ENCODE measurements around the gene TTC7B.

TTC7B gene

DNA sequence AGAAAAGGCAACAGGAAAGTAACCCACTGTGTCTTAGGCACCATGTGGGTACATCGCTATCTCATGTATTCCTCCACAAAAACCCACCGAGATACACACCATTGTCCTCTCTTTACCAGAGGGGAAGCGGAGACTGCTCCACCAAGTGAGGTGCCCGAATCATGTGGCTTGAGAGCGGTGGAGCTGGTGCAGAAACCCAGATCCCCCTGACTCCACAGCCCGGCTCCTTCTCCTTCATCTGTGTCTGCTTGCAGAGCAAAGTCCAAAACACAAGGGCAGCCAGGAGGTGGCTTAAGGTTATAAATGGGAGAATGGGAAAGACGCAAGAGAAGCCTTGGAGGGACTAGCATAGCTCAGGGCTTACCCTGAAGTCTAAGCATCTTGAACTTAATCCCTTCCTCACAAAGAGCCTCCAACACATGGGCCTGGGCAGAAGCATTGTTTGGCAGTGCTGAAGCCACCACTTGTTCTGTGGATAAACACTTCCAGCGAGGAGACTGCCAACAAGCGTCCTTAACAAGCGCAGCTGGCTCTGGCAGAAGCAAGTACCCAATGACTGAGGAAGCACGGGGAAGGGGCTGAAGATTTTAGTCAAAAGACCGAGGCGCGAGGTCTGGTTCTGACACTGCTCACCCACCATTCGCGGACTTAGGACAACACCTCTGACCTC is 83.0 kb downstream of the TTC7B start:
- no peak for DNase-seq

GRCh38 chr14:90732718-90733117 is 83.5 kb downstream of the TTC7B start:
- DNase-seq, result no peak

- no peak for DNase-seq
These were observed 84.1 kb downstream of the TTC7B start for GRCh38 chr14:90732139-90732538.

DNA sequence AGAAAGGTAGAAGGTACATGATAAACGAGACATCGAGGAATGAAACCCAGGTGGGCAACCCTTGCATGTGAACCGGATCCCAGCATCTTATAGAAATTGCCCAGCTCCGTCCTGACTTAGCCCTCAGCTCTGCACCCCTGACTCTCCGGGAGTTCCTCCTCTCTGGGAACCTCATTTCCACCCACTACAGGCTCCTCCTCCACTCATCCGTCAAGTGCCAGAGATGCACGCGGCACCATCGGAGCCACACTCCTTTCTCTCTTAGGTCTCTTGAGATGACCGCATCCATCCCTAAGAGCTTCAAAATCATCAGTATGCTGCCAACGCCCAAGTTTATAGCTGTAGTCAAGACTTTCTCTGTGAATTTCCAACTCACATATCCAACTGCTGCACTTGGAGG is 84.7 kb downstream of the TTC7B start:
- DNase-seq, result no peak

DNA sequence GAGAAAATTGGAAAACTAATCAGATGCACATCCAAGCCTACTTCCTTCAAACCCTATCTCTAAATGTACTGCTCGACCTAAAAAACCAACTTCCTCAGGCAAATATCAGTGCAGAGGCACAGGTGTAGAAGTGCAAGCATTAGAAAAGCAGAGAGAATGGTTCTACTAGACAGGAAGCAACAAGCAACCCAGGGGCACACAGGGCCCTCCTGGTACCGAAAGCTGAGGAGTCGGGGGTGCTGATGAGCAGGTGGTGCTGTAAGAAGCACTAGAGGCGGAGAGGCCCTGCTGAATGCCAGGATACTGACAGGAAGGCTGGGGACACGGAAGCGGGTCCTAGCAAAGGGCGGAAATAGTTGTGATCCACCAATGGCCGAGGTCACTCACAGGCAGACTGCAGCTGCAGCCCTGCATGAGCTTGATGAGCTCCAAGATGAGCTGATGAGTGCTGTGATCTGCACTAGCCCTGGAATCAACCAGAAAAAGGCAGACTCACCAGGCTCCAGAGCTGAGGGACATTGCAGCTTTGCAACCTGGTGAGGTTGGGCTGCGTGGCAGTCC is 85.9 kb downstream of the TTC7B start:
- no peak for DNase-seq

DNA sequence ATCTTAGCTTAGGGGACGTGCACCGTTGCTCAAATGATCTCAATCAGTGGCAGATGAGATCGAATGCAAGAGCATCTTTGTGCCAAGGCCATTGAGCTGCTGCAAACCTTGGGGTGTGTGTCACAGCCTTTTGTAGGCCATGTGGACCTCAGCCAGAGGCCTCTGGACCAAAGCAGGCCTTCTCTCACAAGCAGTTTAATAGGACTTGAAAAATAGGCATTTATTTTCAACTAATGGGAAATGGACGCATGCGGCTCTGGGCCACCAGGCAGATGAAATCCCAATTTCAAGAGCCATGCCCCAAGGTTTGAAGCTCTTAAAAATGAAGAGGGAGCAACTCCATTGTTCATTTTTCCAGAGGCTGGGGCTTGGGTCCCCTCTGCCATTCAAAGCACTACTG is 87.3 kb downstream of the TTC7B start:
- DNase-seq, result no peak

DNA sequence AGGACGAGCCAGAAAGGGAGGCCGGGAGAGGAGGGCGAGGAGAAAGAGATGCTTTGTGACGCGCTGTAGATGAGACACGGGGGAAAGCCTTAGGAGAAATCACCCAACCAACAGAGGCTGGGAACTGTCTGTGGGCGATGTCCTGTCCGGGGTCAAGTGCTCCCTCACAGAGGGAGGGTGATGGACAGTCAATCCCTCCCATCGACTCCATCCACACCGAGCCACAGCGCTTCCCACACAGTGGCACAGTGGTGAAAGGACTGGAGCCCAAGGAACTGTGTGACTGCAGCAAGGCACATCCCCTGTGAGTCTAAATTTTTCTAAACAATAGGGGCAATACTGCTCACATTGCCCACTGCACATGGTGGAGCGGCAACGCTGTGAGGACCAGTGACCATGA is 89.1 kb downstream of the TTC7B start:
- DNase-seq, result no peak

DNA sequence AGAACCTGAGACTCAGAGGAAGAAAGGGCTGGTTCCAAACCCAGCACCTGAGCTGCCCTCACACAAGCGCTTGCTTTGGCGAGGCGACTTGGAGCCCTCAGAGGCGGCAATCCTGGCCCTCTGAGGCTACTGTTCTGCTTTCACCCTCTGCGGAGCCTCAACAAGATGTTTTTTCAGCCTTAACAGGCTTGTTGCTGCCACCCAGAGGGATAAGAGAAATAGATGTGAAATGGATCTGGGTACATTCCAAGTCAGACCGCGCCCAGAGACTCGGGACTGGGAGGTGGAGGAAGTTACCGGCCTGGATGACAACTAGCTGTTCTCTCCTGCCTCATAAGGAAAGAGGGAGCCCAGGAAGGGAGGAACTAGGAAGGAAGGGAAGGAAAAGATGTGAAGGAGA is 89.6 kb downstream of the TTC7B start:
- DNase-seq, result no peak

DNA sequence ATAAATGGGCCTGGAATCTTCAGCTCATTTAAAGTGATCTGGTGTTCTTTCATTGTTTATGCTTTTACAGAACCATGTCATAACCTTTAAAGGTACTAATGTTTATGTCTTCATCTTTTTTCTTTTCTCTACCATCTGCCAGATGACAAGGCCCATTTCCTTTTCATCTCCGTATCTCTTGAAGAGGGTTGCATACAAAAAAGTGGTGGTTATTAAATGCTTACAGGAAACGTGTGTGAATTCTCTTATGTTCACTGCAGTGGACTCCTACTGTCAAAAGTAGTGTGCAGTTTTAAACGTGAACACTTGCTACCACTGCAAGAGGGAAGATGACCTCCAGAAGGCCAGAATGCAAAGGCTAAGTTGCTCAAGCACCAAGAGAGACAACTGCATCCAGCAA is 91.4 kb downstream of the TTC7B start:
- DNase-seq, result no peak

- DNase-seq, result no peak
These were observed 93.6 kb downstream of the TTC7B start for GRCh38 chr14:90722590-90722989.

DNA sequence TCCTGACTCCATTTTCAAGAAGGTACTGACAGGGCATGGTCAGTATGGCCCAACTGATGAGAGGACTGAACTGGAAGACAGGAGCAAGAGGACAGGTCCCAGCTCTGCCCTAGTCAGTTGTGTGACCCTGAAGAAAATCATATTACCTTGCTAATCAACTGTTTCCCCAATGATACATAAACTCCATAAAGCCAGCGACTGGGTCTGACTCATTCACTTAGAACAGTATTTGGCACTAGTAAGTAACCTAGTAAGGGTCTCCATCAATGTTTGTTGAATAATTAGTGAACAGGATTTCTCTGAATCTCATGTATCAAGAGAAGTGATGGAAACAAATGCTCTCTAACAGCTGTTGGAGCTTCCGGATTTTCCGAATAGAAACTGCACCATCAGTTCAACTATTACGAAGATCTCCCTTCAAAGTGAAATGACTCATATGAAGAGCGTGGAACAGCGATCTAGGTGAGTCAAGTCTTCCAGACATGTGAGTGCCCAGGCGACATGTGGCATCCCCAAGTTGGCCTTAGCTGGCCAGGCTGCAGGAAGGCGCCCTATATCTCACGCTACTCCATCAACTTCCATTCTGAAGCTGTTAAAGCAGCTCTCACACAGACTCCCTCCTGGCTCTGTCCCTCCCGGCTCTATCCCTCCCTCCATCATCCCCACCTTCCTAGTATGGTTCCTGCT is 94.5 kb downstream of the TTC7B start:
- no peak for DNase-seq

- no peak for DNase-seq
These were observed 95.4 kb downstream of the TTC7B start for GRCh38 chr14:90720832-90721231.

DNA sequence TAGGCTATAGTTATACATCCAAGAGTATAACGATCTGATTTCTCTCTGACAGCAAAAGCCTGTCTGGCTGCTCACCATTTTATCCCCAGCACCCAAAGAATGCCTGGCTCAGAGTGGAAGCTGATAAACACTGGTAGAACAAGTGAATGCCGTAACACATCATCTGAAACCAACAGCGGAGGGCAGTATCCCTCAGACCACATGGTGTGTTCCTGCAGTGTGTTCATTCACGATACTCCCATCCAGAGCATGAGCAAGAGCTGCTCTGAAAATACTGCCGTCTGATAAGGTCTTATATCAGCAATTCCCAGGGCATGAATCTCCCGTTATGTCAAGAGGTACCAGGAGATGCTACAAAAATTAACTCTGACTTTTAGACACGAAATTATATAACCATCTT is 95.9 kb downstream of the TTC7B start:
- DNase-seq, result no peak

DNA sequence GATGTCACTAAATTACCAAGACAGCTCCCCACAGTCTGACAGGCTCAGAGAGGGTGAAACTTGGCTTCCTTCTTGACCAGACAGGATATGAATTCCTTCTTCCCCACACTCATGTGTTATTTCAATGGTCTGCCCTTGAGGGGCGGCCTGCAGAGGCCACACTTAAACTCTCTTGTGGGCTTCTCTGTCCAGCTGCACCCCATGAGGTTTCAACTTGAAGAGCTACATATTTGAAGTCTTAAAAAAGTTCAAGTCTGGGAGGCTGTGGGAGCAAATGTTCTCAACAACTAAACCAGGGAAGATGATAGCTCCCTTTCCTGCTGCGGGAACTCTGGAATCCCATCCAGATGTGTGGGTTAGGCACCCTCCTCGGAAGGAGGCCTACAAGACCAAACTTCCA is 98.3 kb downstream of the TTC7B start:
- no peak for DNase-seq

- no peak for DNase-seq
These were observed 100.2 kb downstream of the TTC7B start for GRCh38 chr14:90715993-90716392.

- DNase-seq, result no peak
These were observed 100.7 kb downstream of the TTC7B start for GRCh38 chr14:90715495-90715894.

DNA sequence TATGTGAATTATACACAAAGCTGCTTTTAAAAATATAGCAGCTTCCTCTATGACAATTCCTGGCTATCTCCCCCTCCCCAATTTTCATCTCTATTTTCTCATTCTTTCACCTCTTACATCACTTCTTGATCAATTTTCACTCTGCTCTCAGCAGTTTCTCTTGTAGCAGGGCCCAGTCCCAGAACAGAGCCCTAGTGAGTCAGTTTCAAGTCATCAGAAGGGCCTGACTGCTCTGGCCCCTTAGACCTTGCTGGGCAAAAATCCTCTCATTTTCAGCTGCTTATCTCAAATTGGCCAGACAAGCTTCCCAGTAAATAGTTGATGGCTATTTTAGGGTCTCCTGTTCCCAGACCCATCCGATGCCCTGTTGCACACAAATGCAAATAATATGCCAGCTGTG is 101.4 kb downstream of the TTC7B start:
- DNase-seq, result no peak

DNA sequence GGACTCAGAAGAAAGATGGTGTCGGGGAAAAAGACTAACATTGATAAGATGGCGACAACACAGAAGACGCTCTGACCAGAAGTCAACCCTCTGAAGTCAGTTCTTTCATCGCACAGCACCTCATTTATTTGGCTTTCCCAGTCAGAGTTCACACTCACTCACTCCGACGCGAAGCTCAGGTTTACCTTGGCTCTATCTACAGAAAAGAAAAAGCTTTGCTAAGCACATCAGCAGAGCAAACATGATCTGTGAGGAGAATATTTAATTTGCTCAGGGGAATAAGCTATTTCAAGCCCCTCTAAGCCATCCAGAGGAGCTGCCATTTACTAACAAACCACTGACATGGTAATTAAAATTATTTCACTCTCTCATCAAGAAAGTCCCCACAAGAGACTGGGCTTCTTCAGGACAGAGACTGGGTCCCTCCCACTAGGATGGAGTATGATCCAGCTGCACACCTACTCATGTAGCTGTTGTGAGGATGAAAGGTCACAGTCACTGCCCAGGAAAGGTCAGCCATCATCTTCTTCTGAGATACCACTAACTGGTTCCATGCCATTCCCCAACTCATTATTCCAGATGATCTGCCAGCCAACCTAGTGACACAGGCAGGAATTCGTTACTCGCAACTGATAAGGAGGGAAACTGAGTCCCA is 111.4 kb downstream of the TTC7B start:
- DNase-seq, result no peak

- no peak for DNase-seq
These were observed 112.1 kb downstream of the TTC7B start for GRCh38 chr14:90703841-90704737.

DNA sequence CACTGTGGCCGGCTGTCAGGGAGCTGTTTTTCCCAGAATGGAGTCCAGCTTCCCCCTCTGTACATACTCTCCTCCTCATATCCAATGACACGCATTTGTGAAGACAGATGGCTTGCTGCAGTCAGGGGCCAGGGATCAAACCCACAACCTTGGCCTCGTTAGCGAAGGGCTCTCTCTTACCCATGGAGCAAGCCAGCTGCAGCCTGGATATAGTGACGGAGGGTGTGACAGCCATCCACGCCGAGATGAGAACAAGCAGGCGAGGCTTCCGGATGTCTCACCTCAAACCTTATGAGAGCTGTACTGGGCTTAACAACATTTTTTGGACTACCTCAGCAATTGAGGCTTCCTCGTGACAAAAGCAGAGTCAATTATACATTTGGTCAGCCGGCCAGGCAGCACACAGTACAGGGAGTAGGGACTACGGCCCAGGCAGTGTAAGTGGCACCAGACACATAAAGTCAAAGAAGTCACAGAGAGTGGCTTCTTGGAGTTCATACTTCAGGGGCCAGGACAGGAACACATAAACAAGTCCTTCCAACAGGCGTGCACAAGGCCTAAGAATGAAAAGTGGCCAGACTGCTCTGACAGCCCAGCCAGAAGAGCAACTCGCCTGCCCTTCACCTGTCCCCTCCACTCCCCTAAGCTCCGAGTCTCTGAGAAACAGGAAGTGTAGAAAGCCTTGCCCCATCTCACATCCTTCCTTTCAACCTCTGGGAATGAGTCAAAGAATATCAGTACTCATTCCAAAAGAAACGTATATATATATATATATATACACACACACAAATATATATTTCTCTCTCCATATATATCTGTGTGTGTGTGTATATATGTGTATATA is 115.1 kb downstream of the TTC7B start:
- DNase-seq, result no peak

- no peak for DNase-seq
These were observed 117.2 kb downstream of the TTC7B start for GRCh38 chr14:90699016-90699415.

DNA sequence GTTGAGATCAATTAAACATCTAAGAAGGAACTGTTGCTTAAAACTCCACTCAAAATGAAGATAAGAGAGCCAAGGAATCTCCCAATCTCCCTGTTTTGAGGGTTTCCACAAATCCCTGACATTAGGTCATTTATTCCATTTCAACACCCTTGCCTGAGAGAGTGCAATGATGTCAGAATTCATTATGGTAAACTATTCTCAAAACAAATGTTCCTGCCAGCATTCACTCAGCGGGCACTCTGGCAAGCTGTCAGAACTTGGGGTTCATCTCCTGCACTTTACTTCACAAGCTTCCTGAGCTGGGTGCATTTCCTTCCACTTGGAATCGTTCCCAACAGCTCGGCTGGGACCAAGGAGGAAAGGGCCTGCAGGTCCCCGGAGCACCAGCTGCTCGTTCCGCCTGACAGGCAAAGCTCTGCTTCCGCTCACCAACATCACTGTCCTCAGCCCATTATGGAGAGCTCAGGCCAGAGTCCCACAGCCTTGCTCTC is 117.8 kb downstream of the TTC7B start:
- DNase-seq, result no peak

Data from NCI-H1436 (cell line).